Measurements from ENCODE around the gene LYZL4.

The LYZL4 gene

DNA sequence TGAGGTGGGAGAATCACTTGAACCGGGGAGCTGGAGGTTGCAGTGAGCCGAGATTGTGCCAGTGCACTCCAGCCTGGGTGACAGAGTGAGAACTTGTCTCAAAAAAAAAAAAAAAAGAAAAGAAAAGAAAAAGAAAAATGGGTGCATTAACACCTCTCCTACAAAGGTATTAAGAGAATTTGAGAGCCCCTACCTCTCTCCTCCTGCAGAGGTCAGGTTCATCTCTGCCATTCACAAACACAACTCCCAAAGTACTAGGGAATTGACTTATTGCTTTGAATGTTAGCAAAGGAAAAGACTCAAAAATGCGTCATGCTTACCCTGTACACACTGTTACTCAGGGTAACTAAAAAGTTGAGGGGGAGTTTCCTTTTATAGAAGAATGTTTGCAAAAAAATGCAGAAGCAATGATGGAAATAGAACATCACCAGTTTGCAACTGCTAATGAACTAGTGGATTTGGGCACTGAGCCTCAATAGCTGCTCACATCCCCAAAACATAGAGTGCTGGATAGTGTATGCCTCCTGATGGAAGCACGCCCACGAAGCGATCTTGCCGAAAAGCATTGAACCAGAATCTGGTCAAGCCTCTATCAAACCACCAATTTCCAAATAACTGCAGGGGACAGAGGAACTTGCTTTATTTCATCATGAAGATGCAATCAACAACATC lies 15.5 kb upstream of the LYZL4 start:
- no peak for DNase-seq

DNA sequence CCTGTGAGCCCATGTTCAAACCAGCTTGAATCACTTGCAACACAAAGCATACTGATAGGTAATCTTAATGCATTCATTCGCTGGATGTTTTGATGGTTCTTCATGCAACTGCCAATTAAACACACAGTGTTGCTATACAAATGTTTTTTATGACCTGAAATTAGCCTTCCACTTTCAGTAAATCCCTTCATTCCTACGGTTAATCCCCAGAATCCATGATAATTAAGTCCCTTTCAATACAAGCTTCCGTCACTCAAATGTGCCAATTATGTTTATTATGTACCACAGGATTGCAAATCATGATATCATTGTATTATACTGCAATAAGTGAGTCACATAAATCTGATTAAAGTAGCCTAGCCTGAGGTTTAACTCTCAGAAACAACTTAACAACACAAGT lies 14.5 kb upstream of the LYZL4 start:
- no peak for DNase-seq

DNA sequence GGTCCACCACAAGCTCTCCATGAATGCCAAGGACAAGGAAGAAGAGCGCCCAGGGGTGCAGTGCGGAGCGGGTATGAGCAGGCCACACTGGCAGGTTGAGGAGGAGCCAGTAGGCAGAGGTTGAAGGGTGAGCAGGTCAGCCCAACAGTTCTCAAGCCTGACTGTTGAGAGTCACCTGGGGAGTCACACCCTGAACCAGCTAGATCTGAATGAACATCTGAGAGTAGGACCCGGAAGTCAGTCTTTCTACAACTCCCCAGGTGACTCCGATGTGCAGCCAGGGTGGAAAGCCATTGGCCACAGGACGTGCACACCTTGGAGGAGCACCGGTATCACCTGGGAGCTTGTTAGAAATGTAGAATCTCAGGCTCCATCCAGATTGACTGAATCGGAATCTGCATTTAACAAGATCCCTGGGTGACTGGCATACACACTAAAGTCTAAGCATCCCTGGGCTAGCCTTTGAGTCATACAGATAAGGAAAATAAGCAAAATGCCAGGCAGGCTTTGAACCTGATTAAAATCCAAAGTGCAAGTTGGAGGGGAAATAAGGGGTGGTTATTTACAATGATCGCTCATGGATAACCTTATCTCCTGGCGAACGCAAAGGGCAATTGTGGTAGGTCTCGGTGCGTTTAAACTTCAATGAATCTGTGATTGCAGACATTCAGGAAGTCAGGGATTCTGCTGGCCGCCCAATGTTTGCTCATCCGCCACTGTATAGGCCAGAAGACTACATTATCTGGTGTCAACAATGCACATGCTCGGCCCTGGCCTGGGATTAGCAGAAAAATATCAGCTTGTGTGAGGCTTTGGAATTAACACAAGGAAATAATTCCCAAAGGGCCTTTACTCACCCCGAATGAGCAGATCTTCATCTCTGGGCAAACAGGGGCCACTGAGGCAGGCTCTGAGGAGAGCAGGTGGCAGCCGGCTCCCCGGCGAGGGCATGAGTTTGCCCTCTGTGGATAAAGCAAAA lies 11.7 kb upstream of the LYZL4 start:
- DNase-seq, result no peak

DNA sequence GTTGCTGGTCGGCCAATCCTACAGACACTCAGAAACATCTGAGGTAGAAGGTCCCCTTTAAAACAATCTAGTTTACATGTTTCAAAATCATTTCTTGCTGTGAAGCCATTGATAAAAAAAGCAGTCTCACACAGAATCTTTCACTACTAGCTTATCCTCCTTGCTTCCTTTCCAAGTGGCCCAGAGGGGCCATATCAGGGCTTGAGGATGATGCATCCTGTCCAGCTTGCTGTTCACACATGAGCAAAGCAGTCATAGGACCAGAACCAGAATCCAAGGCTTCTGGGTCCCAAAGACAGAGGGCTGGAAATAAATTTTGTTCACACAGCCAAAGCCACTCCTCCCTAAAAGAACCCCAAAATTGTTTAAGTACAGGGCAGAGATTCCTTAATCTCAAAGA lies 9.2 kb upstream of the LYZL4 start:
- no peak for DNase-seq

DNA sequence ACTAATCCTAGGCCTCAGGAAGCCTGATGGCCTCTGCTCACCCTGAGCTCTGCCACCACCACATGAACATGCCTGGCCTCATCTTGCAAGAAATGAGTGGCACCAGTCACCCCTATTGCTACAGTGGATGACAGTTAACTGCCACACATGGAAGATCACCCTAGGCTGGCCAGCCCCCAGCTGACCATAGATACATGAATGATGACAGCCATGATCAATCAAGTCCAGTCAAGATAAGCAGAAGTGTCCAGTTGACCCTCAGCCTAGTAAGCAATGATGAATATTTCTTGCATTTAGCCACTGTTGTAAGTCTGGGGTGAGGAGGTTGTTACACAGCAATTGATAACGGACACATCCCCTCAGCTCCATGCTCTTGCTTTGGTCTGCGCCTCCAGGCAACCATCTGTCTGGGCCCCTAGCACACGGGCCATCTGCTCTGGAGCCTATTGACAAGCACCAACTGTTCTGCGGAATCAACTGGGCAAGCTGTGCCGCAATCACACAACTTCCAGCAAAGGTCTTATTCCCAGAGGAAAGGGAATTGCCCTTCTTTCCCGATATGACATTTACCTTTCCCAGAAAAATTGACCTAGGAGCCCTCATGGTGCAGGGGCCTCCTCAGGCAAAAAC lies 2.2 kb upstream of the LYZL4 start:
- no peak for DNase-seq

DNA sequence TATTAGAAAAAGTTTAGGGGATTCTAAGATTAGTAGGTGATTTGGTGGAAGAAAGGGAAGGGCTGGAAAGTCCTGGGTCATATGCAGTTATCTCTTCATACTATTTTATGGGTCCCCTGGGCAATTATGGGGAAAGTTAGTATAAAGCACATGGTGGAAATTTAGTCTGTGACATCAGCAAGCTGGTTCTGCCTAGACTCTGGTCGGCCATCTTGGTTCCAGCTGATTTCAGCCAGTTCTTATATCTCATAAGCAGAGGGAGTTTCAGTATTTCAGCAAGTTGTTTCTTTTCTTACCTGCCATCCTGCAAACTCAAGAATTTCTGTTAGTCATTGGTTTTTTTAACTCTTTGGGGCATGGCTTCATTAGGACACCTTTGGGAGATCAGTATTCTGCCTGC lies 1.0 kb upstream of the LYZL4 start:
- no peak for DNase-seq

DNA sequence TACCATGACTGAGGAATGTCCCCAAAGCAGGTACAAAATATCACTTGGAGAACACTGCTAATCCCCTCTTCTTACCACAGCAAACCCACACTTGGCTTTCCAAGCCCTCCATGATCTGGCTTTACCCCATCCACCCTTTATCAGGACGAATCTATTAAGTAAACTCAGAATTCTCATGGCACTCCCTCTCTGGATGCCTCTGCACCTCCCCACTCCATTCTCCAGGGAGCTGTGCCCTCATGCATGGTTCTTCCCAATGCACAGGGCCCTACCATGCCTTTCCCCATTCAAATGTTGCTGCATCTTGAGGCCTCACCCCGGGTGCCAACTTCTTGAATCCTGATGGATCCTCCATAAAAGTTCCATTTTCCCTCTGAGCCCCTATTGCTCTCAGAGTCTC lies 2.3 kb downstream of the LYZL4 start:
- DNase-seq, result no peak

DNA sequence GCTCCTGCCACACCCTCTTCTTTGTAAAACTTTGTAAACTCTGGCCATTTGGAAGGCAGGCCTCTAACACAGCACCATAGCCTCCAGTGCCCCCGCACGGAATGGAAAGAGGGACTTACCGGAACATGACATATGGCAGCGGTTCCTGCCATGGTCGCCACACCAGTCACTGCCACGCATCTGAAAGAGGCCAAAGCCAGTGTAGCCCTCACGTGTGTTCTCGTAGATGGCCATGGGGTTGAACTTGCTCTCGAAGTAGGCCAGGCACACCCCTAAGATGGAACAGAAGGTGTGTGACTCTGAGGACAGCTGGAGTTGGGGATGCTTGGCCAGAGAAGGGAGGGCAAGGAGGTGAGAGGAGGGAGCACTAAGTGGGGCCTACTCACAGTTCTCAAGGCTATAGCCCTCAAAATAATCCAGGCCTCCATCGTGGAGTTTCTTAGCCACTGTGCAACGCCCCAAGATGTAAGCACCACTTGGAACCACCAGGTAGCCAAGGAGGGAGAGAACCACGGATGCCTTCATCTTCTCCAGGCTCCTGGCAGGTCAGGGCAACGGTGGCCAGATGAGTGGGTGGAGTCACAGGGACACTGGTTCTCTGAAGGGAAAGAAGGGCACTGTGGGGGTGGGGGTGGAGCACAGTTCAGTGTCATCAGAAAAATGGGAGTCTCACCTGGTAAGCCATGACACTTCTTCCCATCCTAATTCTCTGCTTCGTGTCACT lies 3.5 kb downstream of the LYZL4 start:
- DNase-seq, result no peak

DNA sequence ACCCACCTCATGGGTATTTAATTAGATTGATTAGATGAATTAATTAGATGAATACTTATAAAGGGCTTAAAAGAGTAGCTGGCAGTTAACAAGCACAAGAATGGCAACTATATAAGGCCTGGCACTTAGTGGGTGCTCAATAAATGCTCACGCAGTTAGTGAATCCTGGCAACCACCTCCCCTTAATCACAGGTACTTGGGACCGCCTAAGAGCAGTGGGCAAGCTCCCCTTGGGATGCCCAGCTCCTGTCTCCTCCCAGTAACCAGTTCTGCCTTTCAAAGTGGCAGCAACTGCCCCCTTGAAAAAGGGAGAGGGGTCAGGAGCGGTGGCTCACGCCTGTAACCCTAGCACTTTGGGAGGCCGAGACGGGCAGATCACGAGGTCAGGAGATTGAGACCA lies 4.6 kb downstream of the LYZL4 start:
- DNase-seq, result no peak

DNA sequence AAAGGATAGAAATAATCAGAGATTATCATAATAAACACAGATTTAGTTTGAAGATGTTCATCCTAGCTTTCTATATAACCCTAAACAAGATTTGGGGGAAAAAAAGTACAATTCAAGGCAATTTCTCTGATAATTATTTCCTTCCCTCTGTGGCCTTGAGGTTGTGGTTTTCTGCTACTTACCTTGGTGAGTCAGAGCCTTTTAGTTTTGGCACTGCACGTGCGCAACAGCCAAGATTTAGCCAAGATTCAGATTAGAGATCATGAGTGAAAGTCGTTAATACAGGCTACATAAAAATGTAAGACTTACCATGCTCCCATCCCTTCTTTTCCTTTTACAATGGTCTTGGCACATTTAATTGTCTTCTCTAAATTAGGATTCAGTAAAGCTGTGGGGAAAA lies 6.7 kb downstream of the LYZL4 start:
- DNase-seq, result no peak

DNA sequence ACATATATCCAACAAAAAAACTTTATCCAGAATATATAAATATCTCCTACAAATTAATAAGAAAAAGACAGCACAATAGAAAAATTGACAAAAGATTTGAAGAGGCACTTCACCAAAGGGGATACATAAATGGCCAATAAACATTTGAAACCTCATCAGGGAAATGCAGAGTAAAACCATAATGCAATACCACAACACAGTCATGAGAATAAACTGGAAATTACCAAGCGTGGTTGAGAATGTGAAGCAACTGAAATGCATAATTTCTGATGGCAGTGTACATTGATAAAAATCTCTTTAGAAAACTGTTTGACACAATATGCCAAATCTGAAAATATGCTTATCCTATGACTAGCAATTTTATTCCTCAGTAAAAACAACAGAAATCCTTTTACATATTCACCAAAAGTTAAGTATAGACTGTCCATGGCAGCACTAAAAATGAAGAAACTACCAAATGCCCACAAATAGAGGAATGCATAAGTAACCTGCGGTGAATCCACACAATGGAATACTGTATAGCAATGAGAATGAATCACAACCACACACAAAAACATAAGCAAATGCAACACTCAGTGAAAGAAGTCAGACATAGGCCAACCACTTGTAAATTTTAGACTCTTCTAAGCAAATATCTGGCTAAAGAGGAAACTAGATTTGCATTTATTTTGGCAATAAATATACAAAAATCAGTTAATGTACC lies 7.9 kb downstream of the LYZL4 start:
- no peak for DNase-seq

DNA sequence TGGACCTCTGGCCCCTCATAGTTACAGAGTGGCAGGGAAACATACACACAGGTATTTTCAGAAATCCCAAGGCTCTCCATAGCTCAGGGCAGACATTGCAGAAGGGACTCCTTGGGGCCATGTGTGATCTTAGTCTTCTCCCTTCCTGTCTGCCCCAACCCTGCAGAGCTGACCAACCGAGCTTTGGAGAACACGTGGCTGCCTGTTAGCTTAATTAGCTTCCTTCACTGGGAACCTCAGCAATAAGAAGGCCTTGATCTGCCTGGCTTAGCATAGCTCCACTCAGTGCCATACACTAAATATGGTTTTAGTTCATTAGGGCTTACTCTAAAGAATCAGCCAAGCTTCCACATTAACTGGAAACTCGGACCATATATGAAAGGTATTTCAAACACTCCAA lies 12.3 kb downstream of the LYZL4 start:
- DNase-seq, result no peak

DNA sequence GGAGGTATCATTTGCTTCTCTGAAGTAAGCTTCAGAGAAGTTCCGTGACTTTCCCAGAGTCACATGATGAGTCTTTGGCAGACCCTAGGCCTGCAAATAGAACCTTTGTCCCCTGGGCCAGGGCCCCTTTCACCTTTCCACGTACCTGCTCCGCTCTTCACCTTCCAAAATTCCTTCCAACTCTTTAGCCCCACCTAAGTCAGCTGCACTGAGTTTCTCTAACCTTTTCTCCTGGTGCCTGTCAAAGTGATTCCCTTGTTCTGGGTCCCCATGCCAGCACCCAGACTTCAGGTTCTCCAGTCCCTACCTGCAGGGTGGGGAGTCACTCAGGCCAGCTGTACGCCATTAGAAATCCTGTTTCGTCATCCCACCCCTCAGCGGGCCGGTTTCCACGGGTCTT lies 12.8 kb downstream of the LYZL4 start:
- DNase-seq, result no peak

DNA sequence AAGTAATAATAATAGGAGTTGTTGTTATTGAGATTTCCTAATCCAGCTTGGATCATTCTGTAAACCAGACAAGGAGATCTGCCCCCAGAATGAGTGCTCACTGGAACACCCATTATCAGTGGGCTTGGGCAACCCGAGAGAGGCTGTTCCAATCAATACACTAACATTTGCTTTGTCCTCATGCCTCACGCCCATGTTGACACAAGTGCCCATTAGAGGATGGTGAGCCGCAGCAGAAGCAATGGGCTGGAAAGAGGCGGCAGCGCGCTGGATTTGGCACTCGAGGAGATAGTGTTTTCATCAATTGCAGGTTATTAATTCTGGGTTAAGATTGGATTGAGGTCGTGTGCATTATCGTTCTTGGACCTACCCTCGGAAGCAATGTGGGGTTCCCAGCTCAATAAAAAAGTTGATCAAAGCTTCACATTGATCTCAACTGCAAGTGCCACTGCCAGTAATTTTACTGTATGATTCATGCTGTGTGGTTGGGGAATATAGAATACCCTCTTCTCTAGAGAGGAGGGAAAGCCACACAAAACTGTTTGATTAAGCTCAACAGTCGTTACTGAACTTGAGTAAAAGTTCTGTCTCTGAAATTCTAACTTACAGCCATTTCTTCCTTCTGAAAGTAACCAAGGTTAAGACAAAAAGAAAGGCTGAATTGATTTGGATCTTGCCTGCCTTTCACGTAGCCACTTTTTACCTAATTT lies 15.7 kb downstream of the LYZL4 start:
- DNase-seq, result no peak

DNA sequence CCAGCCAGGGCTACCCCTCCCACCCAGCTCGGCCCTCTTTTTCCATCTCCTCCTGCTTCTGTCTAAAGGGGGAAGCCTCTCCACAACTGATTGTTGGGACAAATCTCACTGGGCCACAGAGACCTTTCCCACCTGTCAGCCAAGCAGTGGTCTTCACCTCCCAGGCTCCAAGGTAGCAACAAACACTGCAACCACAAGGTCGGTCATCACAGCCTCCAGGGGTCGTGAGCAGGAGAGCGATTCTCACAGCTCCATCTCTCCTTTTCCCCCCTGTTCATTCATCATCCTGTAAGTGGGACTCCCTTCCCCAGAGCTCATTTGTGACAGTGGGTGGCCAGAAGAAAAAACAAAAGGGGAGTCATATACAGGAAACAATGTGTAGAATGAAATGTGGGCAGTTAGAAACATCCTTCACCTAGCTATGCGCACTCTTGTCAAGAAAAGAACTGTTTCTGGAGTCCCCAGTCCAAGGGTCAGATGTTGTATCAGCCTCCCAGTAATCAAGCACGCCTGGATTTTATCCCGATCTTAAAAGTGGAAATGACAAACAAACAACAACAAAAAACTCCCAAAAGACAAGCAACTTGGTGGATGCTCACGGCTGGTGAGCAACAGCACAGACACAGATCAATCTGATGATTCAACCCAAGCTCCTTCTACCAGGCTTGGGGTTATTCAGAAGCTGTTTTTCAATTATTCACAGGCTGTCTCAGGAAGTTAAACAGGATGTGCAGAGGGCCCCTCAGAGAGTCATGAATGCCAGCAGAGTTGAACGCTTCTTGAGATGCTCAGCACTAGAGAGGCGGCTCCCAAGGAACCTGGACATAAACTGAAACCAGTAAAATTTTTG lies 22.4 kb downstream of the LYZL4 start:
- DNase-seq, result peak; percentile 50

DNA sequence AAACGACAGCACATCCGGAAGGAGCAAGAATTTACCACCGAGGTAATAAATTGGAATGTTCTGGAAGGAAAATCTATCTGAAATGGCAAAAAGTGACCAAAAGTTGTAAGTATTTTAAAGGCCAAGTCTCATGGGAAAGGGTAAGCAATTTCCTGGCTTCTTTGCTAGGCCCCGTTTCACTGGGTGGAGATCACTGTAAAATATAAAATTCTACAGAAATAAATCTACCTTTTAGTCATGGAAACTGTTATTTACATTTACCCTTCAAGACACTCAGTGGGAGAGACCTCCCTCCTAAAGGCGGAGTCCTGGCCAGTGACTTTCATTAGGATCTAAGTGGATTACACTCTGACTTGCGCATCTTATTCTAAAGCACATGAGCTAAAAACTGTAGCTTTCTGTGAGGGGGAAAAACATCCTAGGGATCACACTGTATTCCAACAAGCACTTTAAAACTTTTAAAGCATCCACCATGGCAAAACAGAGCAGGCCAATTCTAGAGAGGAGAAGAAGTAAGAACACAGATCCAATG lies 28.8 kb downstream of the LYZL4 start:
- no peak for DNase-seq

DNA sequence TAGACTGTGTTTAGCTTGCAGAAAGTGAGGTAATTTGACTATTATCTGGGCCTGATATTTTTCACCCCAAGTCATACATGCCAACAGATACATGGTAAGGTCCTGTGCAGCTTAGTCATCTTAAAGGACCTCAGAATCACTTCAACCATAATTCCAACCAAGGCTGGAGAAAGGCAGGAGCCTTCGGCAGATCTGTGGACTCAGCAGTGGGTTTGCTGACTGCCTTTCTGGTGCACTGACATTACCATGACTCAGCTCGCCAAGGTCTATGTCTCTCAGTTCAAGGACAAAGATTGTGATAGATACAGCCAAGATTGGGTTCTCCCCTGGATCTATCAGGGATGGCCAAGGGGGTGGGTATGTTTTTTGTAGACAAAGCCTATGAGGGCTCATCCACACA lies 32.7 kb downstream of the LYZL4 start:
- no peak for DNase-seq

DNA sequence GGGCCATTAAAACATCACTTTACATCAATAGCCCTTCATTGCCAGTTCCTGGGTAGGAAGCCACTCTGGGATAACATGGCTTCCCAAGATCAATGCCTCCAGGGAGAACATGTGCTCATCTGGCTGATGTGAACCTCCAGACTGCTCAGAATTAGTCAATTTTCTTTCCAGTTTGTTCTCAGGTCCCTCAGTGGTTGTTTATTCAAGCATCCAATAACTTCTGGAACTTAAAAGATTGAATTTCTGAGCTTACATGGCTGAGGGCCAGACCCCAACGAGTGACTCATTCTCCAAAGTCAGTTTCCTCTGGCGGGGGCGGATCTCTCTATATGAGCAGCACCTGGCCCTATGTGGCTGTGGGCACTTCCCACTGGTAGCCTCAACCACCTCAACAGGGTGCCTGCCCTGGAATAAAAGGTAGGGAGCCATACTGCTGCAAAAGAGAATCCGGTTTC lies 34.0 kb downstream of the LYZL4 start:
- no peak for DNase-seq

DNA sequence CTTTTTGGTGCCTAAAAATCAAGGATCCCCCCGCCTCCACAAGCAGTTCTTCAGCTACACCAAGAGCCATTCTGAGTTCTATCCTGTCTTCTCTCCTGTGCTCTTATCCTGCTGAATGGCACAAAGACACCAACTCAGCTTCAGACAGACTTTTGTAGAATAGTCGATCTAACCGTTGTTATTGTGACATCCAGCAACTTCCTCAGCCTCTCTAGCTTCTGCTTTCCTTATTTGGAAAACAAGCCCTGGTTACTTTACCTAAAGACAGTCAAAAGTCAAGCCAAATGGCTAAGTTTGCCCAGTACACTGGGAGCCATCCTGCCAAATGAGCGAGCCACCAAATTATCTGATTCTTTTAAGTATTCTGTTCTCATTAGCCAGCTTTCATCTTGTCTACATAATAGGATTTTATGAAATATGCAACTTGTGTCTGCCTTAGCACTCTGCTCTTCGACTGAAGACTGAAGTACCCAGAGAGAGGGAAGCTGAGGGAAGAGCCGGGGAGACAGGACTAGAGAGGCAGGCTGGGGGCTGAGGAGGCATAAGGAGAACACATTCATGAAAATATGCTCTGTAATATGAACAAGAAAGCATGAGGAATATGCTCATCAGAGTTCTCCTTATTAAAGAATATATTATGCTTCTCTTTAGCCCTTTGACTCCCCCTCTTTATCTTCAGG lies 35.1 kb downstream of the LYZL4 start:
- peak; percentile 22 for DNase-seq

DNA sequence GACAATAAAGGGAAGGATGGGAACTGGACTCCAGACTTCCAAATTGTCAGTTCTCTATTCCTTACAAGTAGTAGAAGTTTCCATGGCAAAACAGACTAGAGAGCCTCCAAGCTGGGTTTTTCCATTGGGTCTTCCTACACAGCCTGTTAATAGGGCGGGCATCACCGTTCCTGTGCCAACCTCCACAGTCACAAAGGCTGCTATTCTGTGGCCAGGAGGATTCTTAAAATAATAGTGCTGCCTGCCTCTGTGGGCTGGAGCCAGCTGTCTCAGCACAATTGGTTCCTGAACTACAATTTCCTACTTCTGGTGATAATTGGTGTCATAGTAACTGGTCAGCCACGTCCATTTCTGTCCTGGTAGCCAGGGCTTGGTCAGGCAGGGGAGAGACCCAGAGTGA lies 38.6 kb downstream of the LYZL4 start:
- DNase-seq, result no peak

Measured in GDM1 (cell line).